OCI-M2 (cell line): Measurements from ENCODE around the gene H6PD.

ENCODE experiments used
- DNase-seq: peaks from one replicate; lab custom pipeline; 2025; ENCODE audit not compliant: unreplicated experiment; lab: John Stamatoyannopoulos, UW

H6PD gene

GRCh38 chr1:9275567-9276034, 41.0 kb downstream of the H6PD start:
- no peak for DNase-seq

GRCh38 chr1:9278116-9278515, 43.5 kb downstream of the H6PD start:
- DNase-seq = no peak

DNA sequence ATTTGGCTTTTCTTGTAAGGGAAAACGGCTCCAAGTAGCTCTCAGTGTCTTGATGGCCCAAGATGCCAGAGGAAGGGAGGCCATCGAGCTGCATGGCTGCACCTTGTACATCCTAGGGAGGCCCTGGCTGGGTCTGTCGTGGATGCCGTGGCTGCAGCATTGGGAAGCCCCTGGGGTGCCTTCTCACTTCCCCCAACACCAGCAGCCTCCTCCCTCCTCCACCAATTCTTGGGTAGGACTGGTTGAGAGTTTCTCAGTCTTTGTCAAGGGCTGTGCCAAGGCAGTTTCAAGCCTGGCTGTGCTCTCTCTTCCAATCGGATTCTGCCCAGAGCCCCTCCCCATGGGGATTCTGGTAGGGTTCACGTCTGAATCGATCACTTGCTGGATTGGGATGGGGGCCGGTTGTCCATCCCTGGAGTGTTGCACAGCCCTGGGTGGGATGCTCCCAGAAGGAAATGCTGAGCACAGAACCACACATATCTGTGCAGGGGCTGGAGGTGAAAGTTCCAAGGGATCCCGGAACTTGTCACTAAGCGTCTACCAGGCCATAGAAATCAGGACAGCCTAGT, 44.1 kb downstream of the H6PD start:
- no peak for DNase-seq

DNA sequence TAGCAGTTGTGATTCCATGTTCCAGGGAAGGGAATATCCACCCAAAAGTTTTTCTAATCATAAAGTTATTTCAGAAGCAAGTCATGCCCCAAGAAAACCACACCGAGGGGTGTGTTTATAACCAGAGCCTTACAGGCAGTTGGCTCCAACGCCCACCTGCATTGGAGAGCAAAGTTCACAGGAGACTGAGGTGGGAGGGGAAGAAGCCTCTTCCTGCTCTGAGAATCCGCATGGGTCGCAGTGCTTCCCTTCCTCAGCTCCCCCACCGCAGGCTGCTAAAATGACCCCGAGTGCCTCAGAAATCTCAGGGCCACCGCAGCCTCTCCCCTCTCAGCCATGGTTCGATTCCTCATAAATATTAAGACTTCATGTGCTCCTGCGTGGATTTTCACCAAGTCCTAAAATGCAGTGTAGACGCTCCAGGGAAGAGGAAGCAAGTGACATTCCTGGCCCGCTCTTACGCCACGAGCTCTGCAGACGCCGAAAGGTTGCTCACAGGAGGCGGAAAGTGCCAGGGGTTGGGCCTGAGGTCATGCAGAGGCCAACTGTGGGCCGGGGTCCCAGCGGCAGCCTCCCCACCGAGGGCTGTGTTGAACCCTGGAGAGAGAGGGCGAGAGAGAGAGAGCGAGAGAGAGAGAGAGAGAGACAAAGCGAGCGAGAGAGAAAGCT, 44.7 kb downstream of the H6PD start:
- DNase-seq = no peak

GRCh38 chr1:9280015-9280860, 45.7 kb downstream of the H6PD start:
- no peak for DNase-seq

DNA sequence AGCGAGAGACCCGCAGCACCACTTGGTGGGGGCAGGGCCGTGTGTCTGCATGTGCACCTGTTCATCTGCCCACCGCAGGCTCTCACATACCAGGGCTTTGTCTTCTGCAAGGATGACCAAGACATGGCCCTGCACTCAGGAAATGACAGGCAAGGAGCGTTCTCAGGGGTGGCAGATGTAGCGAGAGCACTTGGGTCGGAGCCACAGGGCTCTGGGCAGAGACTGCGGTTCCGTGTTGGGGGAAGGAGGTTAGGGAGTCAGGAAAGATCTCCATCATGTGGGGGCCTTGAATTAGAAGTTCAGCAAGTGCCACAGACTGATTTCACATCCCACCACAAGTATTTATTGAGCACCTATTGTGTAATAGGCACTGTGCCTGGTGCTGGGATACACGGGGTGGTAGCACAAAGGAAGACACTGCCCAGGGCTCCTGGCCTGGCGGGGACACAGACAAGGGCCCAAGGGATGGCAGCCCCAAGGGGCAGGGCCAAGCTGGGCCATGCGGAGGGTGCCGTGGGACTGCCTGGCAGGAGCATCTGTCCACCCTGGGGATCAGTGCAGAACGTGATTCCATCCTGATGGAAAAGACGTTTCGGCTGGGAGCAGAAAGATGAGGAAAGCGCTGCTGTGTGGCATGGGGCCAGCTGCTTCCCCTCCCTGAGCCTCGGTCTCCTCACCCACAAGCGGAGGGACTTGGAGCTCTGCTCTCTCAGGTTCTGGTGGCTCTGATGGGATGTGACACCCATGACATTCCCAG, 46.7 kb downstream of the H6PD start:
- DNase-seq = no peak

- no peak for DNase-seq
These were observed 47.5 kb downstream of the H6PD start for GRCh38 chr1:9281908-9282695.

DNA sequence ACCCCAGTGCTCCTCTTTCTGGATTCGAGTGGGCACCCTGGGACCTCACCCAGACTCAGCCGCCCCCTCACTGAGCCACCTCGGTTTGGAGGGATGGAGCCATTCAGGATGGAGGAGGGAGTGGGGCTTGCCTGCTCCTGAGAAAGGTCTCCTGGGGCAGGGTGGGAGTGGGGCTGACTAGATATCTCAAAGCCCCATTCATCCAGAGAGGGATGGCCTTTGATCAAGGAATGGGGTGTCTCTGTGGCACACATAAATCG, 48.1 kb downstream of the H6PD start:
- DNase-seq = no peak

DNA sequence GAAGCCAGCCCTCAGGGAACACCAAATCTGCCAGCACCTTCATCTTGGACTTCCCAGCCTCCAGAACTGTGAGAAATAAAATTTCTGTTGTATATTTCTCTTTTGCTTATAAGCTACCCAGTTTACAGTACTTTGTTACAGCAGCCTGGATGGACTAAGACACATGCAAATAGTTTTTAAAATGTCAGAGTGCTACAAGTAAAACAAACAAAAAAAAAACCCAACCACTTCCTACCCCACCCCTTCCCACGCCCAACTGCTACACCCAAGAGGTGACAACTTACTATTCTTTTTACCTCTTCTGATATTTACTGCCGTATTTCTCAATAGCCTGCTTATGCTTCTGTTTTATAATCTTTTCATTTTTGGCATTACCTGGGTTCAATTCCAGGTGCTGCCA, 49.5 kb downstream of the H6PD start:
- DNase-seq = no peak

GRCh38 chr1:9286556-9286955, 52.0 kb downstream of the H6PD start:
- DNase-seq = no peak

DNA sequence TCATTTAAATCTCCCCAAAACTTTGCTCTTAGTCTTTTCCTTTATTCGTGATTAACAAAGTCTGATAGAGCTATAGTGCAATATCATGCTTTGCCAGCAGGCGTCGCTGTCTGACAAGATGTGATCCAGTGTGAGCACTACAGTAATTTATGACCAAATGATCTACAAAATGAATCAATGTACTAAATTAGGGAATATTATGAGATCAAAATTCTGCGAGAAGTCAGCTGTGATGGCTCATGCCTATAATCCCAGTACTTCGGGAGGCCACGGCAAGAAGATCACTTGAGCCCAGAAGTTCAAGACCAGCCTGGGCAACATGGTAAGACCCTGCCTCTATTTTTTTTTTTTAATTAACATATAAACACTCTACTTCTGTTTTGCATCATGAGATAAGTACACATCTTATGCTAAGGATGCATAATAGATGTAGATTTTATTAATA, 54.5 kb downstream of the H6PD start:
- peak; percentile 61 for DNase-seq

GRCh38 chr1:9289711-9290485, 55.3 kb downstream of the H6PD start:
- DNase-seq = no peak

DNA sequence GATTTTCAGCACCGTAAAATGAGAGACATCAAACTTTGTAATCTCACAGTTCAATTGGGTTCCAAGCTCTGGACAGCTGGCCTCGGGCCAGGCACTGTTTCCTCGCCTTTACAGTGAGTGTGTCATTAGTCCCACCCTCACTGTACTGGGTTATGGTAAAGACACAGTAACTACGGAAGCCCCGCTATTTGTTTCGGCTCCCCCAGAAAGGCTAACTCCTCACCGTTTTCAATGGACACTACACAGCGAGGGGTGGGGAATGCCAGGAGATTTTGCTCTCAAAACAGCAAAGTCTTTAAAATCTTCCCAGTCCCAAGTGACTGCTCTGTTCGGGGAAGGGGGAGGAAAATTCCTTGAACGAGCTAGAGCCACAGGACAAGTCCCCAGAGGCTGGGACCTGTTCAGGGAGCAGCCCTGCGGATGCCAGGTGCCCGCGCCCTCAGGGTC, 57.4 kb downstream of the H6PD start:
- DNase-seq = no peak

DNA sequence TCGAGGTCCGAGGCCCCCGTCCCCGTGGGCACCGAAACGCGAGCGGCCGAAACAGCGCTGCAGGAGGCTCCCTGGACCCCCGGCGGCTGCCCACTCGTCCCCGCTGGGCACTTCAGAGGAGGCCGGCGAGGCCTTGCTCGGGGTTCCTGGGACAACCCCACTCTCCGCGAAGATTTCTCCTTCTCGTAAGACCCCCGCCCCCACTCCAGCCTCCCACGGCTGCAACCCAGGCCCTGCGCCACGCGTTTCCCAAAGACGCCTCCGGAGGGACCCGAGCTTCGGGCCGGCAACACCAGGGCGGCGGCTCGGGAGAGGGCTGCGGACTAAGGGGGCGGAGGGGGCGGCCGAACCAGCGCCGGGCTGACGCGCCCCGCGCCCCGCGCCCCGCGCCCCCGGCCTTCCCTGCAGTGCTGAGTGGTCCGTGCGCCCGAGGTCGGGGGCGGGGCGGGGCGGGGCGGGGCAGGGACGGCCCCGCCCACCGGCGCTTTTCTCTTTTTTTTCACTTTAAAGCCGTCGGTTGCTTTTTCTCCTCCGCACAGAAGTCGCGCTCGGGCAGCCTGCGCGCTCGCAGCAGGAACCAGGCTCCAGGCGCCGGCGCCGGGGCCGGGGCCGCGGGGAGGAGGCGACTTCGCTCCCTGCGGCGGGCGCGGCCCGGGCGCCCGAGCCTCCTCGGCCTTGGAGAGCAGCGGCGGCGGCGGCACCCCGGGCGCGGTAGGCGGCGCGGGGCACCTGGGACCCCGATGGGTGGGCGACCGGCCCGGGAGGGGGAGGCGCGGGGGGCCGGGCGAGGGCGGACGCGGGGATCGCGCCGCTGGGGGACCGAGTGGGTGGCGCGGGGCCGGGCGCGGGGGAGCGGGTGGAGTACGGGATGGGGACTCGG, 58.0 kb downstream of the H6PD start, which contains the start of gene SPSB1:
Gene SPSB1 (plus strand): TSS at position 534 of the 880 bp plus-strand sequence. CDS start 62,998 bp downstream, outside the sequence.
- no peak for DNase-seq

- DNase-seq = no peak
These were observed 58.6 kb downstream of the H6PD start for GRCh38 chr1:9293241-9293532.

GRCh38 chr1:9293533-9294404, 59.2 kb downstream of the H6PD start:
- no peak for DNase-seq

GRCh38 chr1:9294405-9294773, 59.8 kb downstream of the H6PD start:
- no peak for DNase-seq
